HG03460 (cell line): ENCODE results near the gene KIAA1328.
"Not testable (repeated sequence)": the region's sequence is repeated elsewhere in the genome, so short reads cannot be mapped to it uniquely, and the experiment has no call there.

ENCODE experiments used
- ATAC-seq: cut with Tn5 transposase; IDR thresholded peaks from one replicate; pipeline ENCODE4 v1.9.1; 2021; ENCODE audit not compliant: unreplicated experiment

The KIAA1328 gene

GRCh38 chr18:36879796-36880195 is 50.9 kb downstream of the KIAA1328 start:
- not testable (repeated sequence) for ATAC-seq

GRCh38 chr18:36885981-36886380 is 57.1 kb downstream of the KIAA1328 start:
- ATAC-seq, result no peak

- no peak for ATAC-seq
Observed at GRCh38 chr18:36887114-36887513, 58.2 kb downstream of the KIAA1328 start.

GRCh38 chr18:36887864-36888263 is 58.9 kb downstream of the KIAA1328 start:
- ATAC-seq, result no peak

- no peak for ATAC-seq
Observed at GRCh38 chr18:36888778-36889177, 59.9 kb downstream of the KIAA1328 start.

- ATAC-seq, result no peak
Observed at GRCh38 chr18:36889321-36889720, 60.4 kb downstream of the KIAA1328 start.

GRCh38 chr18:36889742-36890141 is 60.8 kb downstream of the KIAA1328 start:
- no peak for ATAC-seq

GRCh38 chr18:36890598-36890997 is 61.7 kb downstream of the KIAA1328 start:
- ATAC-seq, result no peak

GRCh38 chr18:36893227-36893626 is 64.3 kb downstream of the KIAA1328 start:
- ATAC-seq, result no peak

- ATAC-seq, result no peak
Observed at GRCh38 chr18:36895606-36896005, 66.7 kb downstream of the KIAA1328 start.

- ATAC-seq, result no peak
Observed at GRCh38 chr18:36897253-36897652, 68.3 kb downstream of the KIAA1328 start.

GRCh38 chr18:36899289-36899688 is 70.4 kb downstream of the KIAA1328 start:
- ATAC-seq, result no peak

- ATAC-seq, result no peak
Observed at GRCh38 chr18:36900466-36900865, 71.5 kb downstream of the KIAA1328 start.

GRCh38 chr18:36901277-36901701 is 72.4 kb downstream of the KIAA1328 start:
- no peak for ATAC-seq

GRCh38 chr18:36903215-36903928 is 74.4 kb downstream of the KIAA1328 start:
- ATAC-seq, result no peak

GRCh38 chr18:36905571-36905970 is 76.6 kb downstream of the KIAA1328 start:
- no peak for ATAC-seq

- not testable (repeated sequence) for ATAC-seq
Observed at GRCh38 chr18:36909282-36909681, 80.4 kb downstream of the KIAA1328 start.

GRCh38 chr18:36912887-36913286 is 84.0 kb downstream of the KIAA1328 start:
- no peak for ATAC-seq

GRCh38 chr18:36917907-36918306 is 89.0 kb downstream of the KIAA1328 start:
- ATAC-seq, result no peak

- ATAC-seq, result no peak
Observed at GRCh38 chr18:36929601-36930000, 100.7 kb downstream of the KIAA1328 start.

- no peak for ATAC-seq
Observed at GRCh38 chr18:36931106-36931505, 102.2 kb downstream of the KIAA1328 start.

GRCh38 chr18:36933552-36933951 is 104.6 kb downstream of the KIAA1328 start:
- ATAC-seq, result no peak

- ATAC-seq, result no peak
Observed at GRCh38 chr18:36934884-36935283, 106.0 kb downstream of the KIAA1328 start.
